HL-60 (cell line): ENCODE measurements around the gene KCTD8.

ENCODE experiments used
- DNase-seq, 2 experiments: peaks; one replicate each; pipeline ENCODE4 v3.0.0-alpha.2; 2010 to 2020; ENCODE audit warnings: low read depth in 1 of 2, low spot score in 1 of 2
- H3K27ac ChIP-seq: fragments of 250-450 bp; sonication (Bioruptor Pico); replicated peaks from 2 replicates; pipeline ENCODE4 v1.5.1; 2020; ENCODE audit warnings: mild to moderate bottlenecking, moderate library complexity
- H3K27me3 ChIP-seq: fragments of 250-450 bp; sonication (Bioruptor Pico); 2 replicates; pipeline ENCODE4 v1.5.1; 2021; ENCODE audit warnings: mild to moderate bottlenecking, moderate library complexity; ENCODE audit not compliant: insufficient read depth, poor library complexity, severe bottlenecking
- H3K4me3 ChIP-seq: replicated peaks from 2 replicates; pipeline ENCODE4 v1.5.1; 2011; ENCODE audit warnings: mild to moderate bottlenecking, control low read depth, low read length; ENCODE audit not compliant: insufficient read depth
- GABPA ChIP-seq: IDR thresholded peaks from 2 replicates; pipeline ENCODE4 v1.6.1; 2012; ENCODE audit warnings: low read depth
- POLR2AphosphoS5 ChIP-seq: IDR thresholded peaks from 2 replicates; pipeline ENCODE4 v1.6.1; 2012; ENCODE audit warnings: low read depth
- SPI1 ChIP-seq: IDR thresholded peaks from 2 replicates; pipeline ENCODE4 v1.6.1; 2012; ENCODE audit warnings: low read depth, mild to moderate bottlenecking, borderline replicate concordance
- TF ChIP-seq, protein P1 (sequence below): IDR thresholded peaks from 2 replicates; pipeline ENCODE4 v1.6.1; 2012; ENCODE audit warnings: low read depth; ENCODE audit not compliant: insufficient replicate concordance
- TF ChIP-seq, protein P2 (sequence below): IDR thresholded peaks from one replicate; pipeline ENCODE4 v1.5.1; 2011; ENCODE audit warnings: low read length, control low read depth, inconsistent platforms; ENCODE audit not compliant: insufficient read depth

Gene KCTD8

DNA sequence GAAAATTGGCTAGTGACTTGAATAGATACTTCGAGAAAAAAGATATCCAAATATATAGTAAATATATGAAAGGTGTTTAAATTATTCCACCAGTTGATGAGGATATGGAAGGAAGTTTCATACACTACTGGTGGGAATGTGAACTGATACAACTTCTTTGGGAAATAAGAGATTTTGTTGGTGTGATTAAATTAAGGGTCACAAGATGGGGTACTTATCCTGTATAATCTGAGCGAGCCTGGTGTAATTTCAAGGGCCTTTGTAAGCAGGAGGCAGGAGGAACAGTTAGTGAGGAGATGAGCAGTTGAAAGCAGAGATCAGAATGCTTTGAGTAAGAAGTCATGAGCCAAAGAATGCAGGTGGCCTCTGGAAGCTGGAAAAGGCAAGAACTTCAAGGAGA is 192.2 kb downstream of the KCTD8 start:
- Histone ChIP-seq H3K27me3 (no peaks in the 10 kb centered on the region), H3K27ac (no peak overlapping the region), H3K4me3 (no peak overlapping the region)
- DNase-seq = no peak
- TF ChIP-seq GABPA (no peak), SPI1 (no peak), POLR2AphosphoS5 (no peak)
- TF ChIP-seq, protein P1, sequence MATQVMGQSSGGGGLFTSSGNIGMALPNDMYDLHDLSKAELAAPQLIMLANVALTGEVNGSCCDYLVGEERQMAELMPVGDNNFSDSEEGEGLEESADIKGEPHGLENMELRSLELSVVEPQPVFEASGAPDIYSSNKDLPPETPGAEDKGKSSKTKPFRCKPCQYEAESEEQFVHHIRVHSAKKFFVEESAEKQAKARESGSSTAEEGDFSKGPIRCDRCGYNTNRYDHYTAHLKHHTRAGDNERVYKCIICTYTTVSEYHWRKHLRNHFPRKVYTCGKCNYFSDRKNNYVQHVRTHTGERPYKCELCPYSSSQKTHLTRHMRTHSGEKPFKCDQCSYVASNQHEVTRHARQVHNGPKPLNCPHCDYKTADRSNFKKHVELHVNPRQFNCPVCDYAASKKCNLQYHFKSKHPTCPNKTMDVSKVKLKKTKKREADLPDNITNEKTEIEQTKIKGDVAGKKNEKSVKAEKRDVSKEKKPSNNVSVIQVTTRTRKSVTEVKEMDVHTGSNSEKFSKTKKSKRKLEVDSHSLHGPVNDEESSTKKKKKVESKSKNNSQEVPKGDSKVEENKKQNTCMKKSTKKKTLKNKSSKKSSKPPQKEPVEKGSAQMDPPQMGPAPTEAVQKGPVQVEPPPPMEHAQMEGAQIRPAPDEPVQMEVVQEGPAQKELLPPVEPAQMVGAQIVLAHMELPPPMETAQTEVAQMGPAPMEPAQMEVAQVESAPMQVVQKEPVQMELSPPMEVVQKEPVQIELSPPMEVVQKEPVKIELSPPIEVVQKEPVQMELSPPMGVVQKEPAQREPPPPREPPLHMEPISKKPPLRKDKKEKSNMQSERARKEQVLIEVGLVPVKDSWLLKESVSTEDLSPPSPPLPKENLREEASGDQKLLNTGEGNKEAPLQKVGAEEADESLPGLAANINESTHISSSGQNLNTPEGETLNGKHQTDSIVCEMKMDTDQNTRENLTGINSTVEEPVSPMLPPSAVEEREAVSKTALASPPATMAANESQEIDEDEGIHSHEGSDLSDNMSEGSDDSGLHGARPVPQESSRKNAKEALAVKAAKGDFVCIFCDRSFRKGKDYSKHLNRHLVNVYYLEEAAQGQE = no peak
- TF ChIP-seq, protein P2, sequence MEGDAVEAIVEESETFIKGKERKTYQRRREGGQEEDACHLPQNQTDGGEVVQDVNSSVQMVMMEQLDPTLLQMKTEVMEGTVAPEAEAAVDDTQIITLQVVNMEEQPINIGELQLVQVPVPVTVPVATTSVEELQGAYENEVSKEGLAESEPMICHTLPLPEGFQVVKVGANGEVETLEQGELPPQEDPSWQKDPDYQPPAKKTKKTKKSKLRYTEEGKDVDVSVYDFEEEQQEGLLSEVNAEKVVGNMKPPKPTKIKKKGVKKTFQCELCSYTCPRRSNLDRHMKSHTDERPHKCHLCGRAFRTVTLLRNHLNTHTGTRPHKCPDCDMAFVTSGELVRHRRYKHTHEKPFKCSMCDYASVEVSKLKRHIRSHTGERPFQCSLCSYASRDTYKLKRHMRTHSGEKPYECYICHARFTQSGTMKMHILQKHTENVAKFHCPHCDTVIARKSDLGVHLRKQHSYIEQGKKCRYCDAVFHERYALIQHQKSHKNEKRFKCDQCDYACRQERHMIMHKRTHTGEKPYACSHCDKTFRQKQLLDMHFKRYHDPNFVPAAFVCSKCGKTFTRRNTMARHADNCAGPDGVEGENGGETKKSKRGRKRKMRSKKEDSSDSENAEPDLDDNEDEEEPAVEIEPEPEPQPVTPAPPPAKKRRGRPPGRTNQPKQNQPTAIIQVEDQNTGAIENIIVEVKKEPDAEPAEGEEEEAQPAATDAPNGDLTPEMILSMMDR = no peak

DNA sequence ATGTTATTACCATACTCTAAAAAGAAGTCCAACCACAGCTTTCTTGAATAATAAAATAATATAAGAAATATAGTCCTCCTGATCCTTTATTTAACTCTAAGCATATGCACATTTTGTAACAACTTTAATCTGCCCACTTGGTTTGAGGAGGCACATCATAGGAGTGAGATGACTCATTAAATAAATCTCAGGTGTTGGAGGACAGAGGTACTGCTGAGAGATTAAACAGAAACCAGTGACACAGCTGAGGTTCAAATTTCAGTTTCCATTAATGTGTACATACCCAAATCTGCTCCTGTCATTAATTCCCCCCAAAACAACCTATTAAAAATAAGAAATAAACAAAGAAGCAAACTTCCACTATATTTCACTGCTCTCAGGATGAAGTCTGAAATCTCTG is 211.0 kb downstream of the KCTD8 start:
- H3K4me3 ChIP-seq = no peak overlapping the region
- H3K27ac ChIP-seq = no peak overlapping the region
- TF ChIP-seq, protein P2 = no peak
- TF ChIP-seq, protein P1 = no peak
- TF ChIP-seq SPI1 (no peak), POLR2AphosphoS5 (no peak), GABPA (no peak)
- no peak for DNase-seq
- no peaks in the 10 kb centered on the region for H3K27me3 ChIP-seq

DNA sequence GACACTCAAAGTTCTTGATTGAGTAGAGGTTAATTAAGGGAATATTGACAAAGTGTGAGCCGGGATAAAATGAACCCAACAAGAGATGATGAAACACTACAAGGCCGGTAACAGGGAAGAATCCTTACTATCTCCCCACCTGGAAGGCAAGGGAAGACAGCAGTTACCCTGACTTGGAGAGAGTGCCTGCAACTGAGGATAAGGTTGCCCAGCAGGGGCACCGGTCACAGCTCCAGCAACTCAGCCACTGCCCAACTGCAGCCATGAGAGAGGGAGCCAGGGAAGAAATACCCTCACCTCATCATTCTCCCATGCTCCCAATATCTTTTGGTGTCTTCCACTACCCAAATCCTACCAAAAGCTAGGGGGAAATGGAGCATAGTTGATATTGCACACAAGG is 212.7 kb downstream of the KCTD8 start:
- H3K27ac ChIP-seq = no peak overlapping the region
- no peak overlapping the region for H3K4me3 ChIP-seq
- no peak for DNase-seq
- no peak for TF ChIP-seq GABPA
- no peak for TF ChIP-seq SPI1
- no peak for TF ChIP-seq POLR2AphosphoS5
- TF ChIP-seq, protein P1 = no peak
- TF ChIP-seq, protein P2 = no peak
- no peaks in the 10 kb centered on the region for H3K27me3 ChIP-seq
